Spleen (tissue), 11 donors: ENCODE results near the gene ARMH2. TPM values are rescaled to one million over a fixed set of nuclear protein-coding genes. Genes with fewer than 3 reads are reported as not detected.
A peak's percentile ranks its signal among the peaks of the same experiment; 100 is the strongest.

ENCODE experiments used
- DNase-seq: peaks from one replicate; pipeline ENCODE4 v3.0.0-alpha.2; 2020
- H3K27ac ChIP-seq, 8 donors: fragments of 200-600 bp; sonication (generic) in 7 of 8; 1 replicate in 4 of 8; 2 replicates in 4 of 8; pipeline versions ENCODE4 v1.5.0 to v1.8.0; 2016 to 2021; ENCODE audit warnings: inconsistent platforms in 4 of 8, mild to moderate bottlenecking in 4 of 8, moderate library complexity in 1 of 8
- H3K27me3 ChIP-seq, 7 donors: fragments of 200-600 bp; sonication (generic) in 6 of 7; replicated peaks in 1 of 7; 1 replicate in 4 of 7; 2 replicates in 3 of 7; pipeline versions ENCODE4 v1.5.0 to v1.8.0; 2016 to 2021; ENCODE audit warnings: inconsistent platforms in 3 of 7, mild to moderate bottlenecking in 1 of 7
- H3K36me3 ChIP-seq, 6 donors: fragments of 200-600 bp; sonication (generic) in 5 of 6; 1 replicate in 4 of 6; 2 replicates in 2 of 6; pipeline versions ENCODE4 v1.5.0 to v1.8.0; 2016 to 2021; ENCODE audit warnings: inconsistent platforms in 2 of 6
- H3K4me1 ChIP-seq, 6 donors: fragments of 200-600 bp; sonication (generic) in 5 of 6; 1 replicate in 3 of 6; 2 replicates in 3 of 6; pipeline versions ENCODE4 v1.5.0 to v1.8.0; 2016 to 2021; ENCODE audit warnings: inconsistent platforms in 3 of 6
- H3K4me3 ChIP-seq, 8 donors: fragments of 200-600 bp; sonication (generic) in 7 of 8; 1 replicate in 4 of 8; 2 replicates in 4 of 8; pipeline versions ENCODE4 v1.5.0 to v1.8.0; 2016 to 2021; ENCODE audit warnings: inconsistent platforms in 4 of 8, mild to moderate bottlenecking in 4 of 8, moderate library complexity in 2 of 8
- H3K9me3 ChIP-seq, 8 donors: fragments of 200-600 bp; sonication (generic) in 7 of 8; 1 replicate in 4 of 8; 2 replicates in 4 of 8; pipeline versions ENCODE4 v1.5.0 to v1.8.0; 2016 to 2021; ENCODE audit warnings: inconsistent platforms in 4 of 8
- CTCF ChIP-seq, 11 experiments: fragments of 200-600 bp in 7 of 11; fragments of 450-650 bp in 4 of 11; sonication (generic) in 4 of 11; IDR thresholded peaks in 8 of 11; conservative IDR thresholded peaks in 3 of 11; 1 replicate in 7 of 11; 2 replicates in 4 of 11; pipeline versions ENCODE4 v1.4.0 to v1.8.0; 2016 to 2021; ENCODE audit warnings: antibody characterized with exemption in 11 of 11, inconsistent platforms in 4 of 11, mild to moderate bottlenecking in 1 of 11
- POLR2A ChIP-seq, 3 donors: fragments of 450-650 bp; IDR thresholded peaks; one replicate each; pipeline ENCODE4 v1.5.1; 2017; ENCODE audit warnings: antibody characterized with exemption in 3 of 3, mild to moderate bottlenecking in 1 of 3
- POLR2AphosphoS5 ChIP-seq, 3 donors: sonication (generic); formaldehyde crosslinking; IDR thresholded peaks; one replicate each; pipeline ENCODE4 v1.5.1; 2017; ENCODE audit warnings: antibody characterized with exemption in 3 of 3
- WGBS, 5 donors: extraction: QIAGEN DNeasy Blood & Tissue Kit in 3 of 5; methylation state at CpG; one replicate each; pipeline versions ENCODE4 v1.1.5 to v1.1.7; 2013 to 2018; 5-methylcytosine and 5-hydroxymethylcytosine counted together
- intact Hi-C: fragments of 100-400 bp; cut with DNase I; formaldehyde crosslinking; loops from one replicate; pipeline ENCODE4 v1.15.0; 2023; ENCODE audit warnings: low total_unique reads
- polyA plus RNA-seq, 3 donors: library from polyadenylated mRNA; stranded (reverse); fragments of 200-250 nt; gene quantifications; one replicate each; pipeline ENCODE4 v1.2.1, GENCODE V29; 2013
- total RNA-seq, 7 donors: library from RNA; depleted of rRNA in 3 of 7; stranded (reverse); fragments of >200 nt in 3 of 7; fragmentation: NEBNext Ultra II Directional in 4 of 7; extraction: Animal tissue kit (Norgen Biotek cat#: 25700) in 4 of 7; gene quantifications; one replicate each; pipeline versions ENCODE4 v1.1.0 to v1.2.1, GENCODE V29; 2016 to 2021
- donor health status: healthy with polysubstance abuse.
- donor health status: DM: no; HTN: no; CAD: no; lungs with moderate emphysema.
- donor health status: DM: no; HTN: no; CAD: no.
- donor health status: Bipolar disorder and iron deficiency.
- donor health status: healthy.
- donor health status: DM: no; HTN: no; CAD: no.
- donor health status: DM: yes; HTN: yes; CAD: no.

Gene ARMH2
- total and polyA plus RNA-seq, 10 donors = 0.35 to 3.0 (median 1.2) TPM; not detected in 4

DNA sequence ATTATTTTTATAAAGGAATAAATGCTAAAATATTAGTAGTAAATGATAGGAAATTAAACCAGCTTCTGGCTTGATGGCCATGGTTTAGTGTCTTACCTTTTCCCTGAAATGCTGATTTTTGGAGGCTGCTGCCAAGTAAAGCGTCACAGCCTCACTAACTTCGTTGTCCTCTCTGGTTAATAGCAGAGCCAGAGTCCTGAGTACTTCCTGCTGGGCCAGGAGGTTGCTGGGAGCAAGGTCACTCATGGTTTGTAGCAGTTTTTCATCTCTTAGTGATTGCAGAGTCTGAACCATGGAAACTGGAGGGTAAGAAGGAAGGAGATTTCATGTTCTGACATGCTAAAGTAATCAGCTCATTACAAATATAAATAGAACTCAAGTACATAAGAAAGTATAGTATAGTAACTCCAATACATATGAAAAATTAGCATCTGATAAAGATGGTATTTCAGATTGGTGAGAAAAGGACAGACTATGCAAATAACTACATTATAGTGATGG is 26.5 kb upstream of the ARMH2 start:
- intact Hi-C loops = no loop called here
- 62 to 77% (median 68%) methylated on average over 2 of the region's 2 CpGs for WGBS, 5 donors
- Histone ChIP-seq H3K4me3 (no peak overlapping the region), H3K9me3 (no peaks in the 10 kb centered on the region), H3K27me3 (no peaks in the 10 kb centered on the region), H3K4me1 (peaks cover 0 to 11% (median 0%) of the 10 kb centered on the region in 6 donors), H3K36me3 (peaks cover 0 to 100% (median 80%) of the 10 kb centered on the region in 6 donors), H3K27ac (peak overlapping the region in 7 of 8 donors; percentile 2 to 50 (median 22))
- TF ChIP-seq POLR2AphosphoS5 (IDR thresholded peaks at IDR 0.05) = peak in 1 of 3 donors; percentile 59
- no peak for TF ChIP-seq POLR2A (IDR thresholded peaks at IDR 0.05)
- no peak for DNase-seq

- no peak for TF ChIP-seq POLR2A (IDR thresholded peaks at IDR 0.05)
- TF ChIP-seq POLR2AphosphoS5 (IDR thresholded peaks at IDR 0.05) = no peak
- TF ChIP-seq CTCF (IDR thresholded peaks at IDR 0.05 in 8 of 11, conservative IDR thresholded peaks at IDR 0.05 in 3 of 11) = no peak
- peaks cover 0 to 100% (median 75%) of the 10 kb centered on the region in 6 donors for H3K36me3 ChIP-seq
- 94 to 98% (median 96%) methylated on average over 6 of the region's 6 CpGs for WGBS, 5 donors
- no peaks in the 10 kb centered on the region for H3K9me3 ChIP-seq
- no peak overlapping the region for H3K4me3 ChIP-seq
- H3K27ac ChIP-seq = peak overlapping the region in 3 of 8 donors; percentile 19 to 50 (median 49)
- H3K27me3 ChIP-seq = no peaks in the 10 kb centered on the region
- intact Hi-C loops = no loop called here
- peaks cover 0 to 11% (median 0%) of the 10 kb centered on the region in 6 donors for H3K4me1 ChIP-seq
- DNase-seq = no peak
These were observed 25.6 kb upstream of the ARMH2 start for GRCh38 chr6:24824142-24824938.

GRCh38 chr6:24823185-24823584 is 24.5 kb upstream of the ARMH2 start:
- H3K36me3 ChIP-seq = peaks cover 0 to 100% (median 72%) of the 10 kb centered on the region in 6 donors
- DNase-seq = no peak
- no peak overlapping the region for H3K27ac ChIP-seq
- no peak overlapping the region for H3K4me3 ChIP-seq
- H3K4me1 ChIP-seq = peaks cover 0 to 11% (median 0%) of the 10 kb centered on the region in 6 donors
- 83 to 91% (median 87%) methylated on average over 2 of the region's 2 CpGs for WGBS, 5 donors
- H3K9me3 ChIP-seq = no peaks in the 10 kb centered on the region
- no peak for TF ChIP-seq POLR2AphosphoS5 (IDR thresholded peaks at IDR 0.05)
- TF ChIP-seq POLR2A (IDR thresholded peaks at IDR 0.05) = no peak
- TF ChIP-seq CTCF (IDR thresholded peaks at IDR 0.05 in 8 of 11, conservative IDR thresholded peaks at IDR 0.05 in 3 of 11) = no peak
- intact Hi-C loops = no loop called here
- H3K27me3 ChIP-seq = no peaks in the 10 kb centered on the region

DNA sequence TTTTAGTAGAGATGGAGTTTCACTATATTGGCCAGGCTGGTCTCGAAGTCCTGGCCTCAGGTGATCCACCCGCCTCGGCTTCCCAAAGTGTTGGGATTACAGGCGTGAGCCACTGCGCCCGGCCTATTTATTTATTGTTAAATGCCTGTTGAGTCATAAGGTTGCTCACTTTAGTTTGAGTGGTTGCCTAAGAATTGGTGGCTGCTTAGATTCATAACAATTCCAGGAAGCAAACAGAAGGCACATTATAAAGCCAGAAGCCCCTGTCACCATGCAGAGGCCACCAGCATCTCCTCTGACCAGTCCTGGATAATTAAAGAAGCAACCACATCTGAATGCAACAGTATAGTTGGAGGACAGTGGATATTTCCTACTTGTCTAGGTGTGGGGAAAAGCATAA is 24.0 kb upstream of the ARMH2 start:
- no peak for DNase-seq
- Histone ChIP-seq H3K4me3 (no peak overlapping the region), H3K36me3 (peaks cover 0 to 100% (median 72%) of the 10 kb centered on the region in 6 donors), H3K4me1 (peaks cover 0 to 11% (median 0%) of the 10 kb centered on the region in 6 donors), H3K27me3 (no peaks in the 10 kb centered on the region), H3K9me3 (no peaks in the 10 kb centered on the region), H3K27ac (no peak overlapping the region)
- no peak for TF ChIP-seq CTCF (IDR thresholded peaks at IDR 0.05 in 8 of 11, conservative IDR thresholded peaks at IDR 0.05 in 3 of 11)
- TF ChIP-seq POLR2AphosphoS5 (IDR thresholded peaks at IDR 0.05) = no peak
- no peak for TF ChIP-seq POLR2A (IDR thresholded peaks at IDR 0.05)
- 94 to 97% (median 95%) methylated on average over 6 of the region's 6 CpGs for WGBS, 5 donors
- intact Hi-C loops = no loop called here
